ENCODE data around the gene NFASC.

NFASC gene

DNA sequence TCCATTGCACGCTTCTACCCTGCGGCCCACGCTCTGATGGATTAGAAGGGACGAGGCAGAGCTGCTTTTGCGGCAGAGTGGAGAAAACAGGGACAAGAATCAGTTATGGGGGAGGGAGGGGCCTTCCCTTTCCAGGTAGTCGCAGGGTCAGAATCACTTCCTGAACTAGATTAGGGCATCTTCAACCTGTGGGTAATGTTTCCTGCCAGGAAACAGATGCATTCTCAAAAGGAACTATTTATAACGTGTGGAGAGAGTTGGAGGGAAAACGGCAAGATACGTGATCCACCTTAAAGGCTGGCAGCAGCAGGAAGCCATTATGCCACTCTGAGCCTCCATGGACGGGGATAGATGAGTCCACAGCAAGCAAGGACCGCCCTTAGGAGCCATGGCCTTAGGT lies 112.5 kb downstream of the NFASC start:
- no peak for DNase-seq (ENCODE audit: low read depth in 3 of 3)

DNA sequence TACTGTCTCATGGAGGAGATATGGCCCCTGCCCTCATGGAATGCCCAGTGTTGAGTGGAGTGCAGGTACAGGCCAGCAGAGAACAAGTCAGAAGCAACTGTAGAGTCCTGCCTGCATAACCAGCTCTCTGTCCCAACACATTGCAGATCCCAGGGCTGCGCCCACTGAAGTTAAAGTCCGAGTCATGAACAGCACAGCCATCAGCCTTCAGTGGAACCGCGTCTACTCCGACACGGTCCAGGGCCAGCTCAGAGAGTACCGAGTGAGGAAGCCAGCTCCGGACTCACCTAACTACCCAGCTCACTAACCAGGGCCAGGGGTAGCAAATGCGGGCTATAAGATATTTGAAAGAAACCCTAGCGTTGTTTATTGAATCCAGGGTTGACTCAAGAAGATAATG lies 113.2 kb downstream of the NFASC start:
- DNase-seq (ENCODE audit: low read depth in 3 of 3), result no peak

DNA sequence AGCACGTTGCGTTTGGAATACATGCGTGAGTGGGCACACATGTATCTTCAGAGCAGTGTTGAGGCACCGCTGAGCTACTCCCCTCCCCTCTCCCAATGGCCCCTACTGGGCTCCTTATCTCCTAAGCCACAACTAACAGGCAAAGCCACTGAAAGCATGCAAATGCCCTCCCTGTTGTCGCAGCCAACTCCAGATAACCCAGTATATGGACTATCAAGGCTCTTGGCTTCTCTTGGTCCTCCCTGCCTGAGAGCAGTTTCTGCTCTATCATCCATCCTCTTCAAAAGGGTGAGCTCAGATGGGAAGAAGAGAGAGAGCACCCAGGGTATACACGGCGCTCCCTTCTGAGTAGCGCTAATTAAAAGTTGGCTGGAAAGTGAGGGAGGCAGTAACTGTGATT lies 113.8 kb downstream of the NFASC start:
- DNase-seq (ENCODE audit: low read depth in 3 of 3), result no peak

DNA sequence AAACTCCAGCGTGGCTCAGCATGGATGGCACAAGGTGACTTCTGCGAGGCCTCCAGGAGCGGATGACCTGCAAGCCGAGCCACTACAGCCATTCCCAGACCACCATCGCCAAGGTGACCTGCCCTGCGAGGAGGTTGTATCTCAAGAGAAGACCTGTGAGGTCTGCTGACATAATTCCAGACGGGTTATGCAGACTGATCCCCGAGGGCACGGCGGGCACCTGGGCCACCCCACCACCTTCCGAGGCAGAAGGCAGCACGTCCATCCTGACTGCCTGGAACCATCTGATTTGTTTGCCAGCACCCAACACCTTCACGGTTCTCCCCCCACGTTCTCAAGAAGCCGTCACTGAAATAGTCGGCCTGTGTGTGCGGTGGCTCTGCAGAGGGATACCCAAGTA lies 115.5 kb downstream of the NFASC start:
- DNase-seq (ENCODE audit: low read depth in 3 of 3), result no peak

DNA sequence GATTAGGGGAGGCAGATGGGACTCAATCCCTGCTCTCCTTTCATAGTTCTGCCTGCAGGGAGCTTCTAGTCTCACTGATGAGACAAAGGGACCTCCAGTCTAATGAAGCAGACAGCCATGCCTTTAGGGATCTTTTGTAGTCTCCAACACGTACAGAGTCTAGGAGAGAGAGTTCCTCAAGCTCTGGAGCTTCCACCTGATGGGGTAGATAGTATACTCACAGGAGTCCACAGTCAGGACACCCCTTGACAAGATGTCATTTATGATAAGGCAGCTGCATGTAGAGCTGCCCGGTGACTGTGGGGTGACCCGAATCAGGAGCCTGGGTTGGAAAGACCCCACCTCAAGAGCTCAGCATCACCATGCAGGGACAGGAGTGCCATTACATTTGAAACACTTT lies 117.0 kb downstream of the NFASC start:
- DNase-seq (ENCODE audit: low read depth in 3 of 3), result no peak

DNA sequence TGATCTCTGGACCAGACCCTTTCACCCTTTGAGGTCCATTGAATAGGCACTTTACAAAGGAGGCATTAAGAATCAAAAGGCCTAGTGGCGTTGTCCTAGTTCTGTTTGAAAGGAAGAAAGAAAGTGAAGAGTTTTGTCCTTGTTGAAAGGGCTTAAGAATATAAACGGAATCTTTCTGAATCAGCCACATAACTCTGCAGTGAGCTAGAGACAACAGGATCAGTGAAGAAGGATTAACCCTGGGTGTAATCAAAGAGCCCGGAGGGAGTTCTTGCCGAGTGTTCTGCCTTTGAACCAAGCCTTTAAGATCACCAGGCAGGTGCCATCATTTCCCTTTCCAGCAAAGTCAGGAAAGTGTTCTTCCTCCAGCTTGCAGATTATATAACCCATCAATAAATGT lies 117.5 kb downstream of the NFASC start:
- no peak for DNase-seq (ENCODE audit: low read depth in 3 of 3)

DNA sequence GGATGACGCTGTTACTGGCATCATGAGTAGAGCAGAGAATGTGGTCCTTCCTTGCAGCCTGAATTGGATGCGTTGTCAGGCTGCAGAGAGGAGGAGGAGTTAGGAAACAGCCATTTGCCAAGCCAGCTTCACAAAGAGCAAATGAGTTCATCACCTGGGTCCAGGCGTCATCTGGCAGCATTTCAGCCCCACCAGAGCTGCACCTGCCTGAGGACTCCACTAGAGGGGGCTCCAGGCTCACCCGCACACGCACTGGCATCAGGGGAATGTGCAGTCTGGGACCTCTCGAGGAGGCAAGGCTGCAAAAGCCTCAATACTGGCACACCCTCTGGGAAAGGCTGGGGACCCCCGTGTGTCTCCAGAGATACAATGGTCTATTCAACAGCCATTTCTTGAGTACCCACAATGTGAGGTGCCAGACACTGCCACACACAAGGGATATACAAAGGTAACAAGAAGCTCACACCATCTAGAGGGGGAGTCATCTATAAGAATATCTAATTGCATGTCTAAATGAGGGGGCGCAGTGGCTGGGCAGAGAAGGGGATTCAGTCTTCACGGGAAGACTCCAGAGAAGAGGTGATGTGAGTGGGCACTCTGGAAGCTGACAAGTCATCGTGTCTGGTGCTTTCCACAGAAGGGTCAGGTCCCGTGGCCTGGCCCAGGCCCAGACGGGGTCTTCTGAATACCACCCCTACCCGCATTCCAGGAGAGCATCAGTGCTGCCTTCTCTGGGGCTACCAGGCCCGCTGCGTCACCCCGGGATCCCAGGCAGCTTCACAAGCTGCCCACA lies 118.8 kb downstream of the NFASC start:
- DNase-seq (ENCODE audit: low read depth in 3 of 3), result peak; percentile 30 to 37 (median 32)

DNA sequence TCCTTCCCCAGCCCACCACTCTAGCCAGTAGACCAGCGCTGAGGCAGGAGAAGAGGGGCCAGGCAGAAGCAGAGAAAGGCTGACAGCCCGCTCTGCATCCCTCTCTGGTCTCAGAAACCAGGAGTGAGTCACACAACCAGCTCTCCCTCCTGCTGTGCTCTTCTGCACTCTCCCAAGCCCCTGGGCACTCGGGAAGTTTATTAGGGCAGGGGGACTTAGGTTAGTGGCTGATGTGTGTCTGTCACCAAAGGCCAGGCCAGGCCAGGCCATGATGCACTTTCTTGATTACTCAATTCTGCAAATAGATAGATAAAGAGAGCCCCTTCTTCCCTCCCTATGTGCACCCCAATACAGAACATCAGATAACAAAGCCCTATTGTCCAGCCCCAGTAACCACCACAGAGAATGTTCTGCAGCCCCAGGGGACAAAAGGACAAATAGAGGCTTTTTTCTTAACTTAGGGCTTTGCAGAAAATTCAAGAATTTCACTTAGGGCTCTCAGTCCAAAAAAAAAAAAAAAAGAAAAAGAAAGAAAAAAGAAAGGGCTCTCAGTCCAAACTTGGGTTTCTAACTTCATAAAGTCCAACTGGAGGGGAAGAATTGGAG lies 119.5 kb downstream of the NFASC start:
- DNase-seq (ENCODE audit: low read depth in 3 of 3), result no peak

DNA sequence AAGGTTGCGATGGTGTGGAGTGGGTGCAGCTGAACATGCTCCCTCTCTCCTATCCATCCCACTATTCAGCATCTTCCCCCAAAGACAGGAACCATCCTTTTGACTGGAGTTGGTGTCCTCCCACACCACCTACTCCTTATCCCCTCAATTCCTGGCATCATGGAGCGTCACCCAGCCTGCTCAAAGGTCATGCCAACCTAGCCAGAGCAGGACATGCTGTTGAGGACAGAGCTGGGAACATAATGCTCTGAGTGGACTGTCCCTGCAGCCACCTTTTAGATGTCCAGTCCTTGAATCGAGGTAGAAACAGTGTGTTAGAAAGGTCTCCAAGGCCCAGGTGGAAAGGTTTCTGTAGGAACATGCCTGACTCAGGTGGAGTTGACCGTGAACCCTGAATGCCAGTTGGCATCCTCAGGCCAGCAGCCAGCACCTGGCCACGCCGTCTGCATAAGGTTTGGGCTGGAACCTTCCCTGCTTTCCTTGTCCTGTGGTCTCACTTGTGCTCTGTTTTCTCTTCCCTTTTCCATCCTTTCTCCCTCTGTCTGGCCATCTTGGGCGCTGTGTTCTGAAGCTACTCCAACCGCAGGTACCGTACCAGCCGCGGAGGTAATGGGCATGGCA lies 120.2 kb downstream of the NFASC start:
- DNase-seq (ENCODE audit: low read depth in 3 of 3), result no peak

DNA sequence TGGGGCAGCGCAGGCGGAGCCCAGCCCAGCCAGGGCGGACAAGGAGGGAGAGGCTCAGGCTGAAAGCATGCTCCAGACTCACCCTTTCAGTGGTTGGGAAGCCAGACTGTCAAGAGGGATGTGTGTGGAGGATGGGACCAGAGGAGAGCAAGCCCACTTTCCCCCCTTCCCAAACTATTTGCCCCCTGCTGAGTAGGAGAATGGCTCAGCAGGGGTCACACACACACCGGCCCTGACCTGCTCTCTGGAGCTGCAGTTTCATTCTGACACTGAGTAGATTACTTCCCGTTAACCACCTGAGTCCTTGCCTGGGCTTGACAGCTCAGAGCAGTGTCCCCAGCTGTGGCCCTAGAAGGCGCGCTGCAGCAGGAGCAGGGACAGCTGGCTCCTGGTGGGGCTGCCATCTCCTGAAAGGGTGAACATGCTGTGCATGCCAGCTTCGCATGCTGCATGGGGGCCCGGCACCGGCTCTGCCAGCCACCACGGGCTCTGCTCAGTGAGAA lies 120.7 kb downstream of the NFASC start:
- DNase-seq (ENCODE audit: low read depth in 3 of 3), result no peak

DNA sequence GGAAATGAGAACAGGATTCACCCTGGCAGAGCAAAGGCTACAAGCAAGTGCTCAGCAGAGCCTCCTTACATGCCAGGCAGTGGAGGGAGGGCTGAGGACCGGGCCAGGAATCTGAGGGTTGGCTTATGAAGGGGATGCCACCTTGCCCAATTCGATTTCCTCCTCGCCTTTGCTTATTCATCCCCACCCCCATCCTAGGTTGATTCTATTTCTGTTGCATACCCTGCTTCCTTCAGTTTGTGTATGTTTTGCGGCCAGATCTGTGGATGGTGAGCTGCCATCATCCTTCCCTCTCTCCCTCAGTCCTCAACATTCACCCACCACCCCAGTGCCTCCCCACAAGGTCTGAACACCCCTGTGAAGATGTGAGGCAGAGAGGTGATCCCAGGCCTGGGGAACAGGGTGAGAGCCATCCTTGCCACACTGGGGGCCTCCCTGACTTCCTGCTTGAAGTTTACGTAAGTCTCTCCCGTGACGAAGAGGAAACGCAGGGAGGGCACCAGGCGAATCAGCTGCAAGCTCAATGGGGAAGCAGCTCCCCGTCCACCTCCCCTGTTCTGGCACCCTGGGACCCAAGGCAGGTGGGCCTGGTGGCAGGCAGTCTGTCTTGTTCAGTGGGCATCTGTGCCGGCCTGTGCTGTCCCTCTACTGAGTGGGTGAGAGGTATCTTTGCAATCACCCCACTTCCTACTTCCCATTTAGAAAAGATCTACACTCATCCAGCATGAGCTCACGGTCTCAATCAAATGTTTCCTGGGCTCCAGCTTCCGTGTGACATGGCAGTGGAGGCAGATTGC lies 121.7 kb downstream of the NFASC start:
- no peak for DNase-seq (ENCODE audit: low read depth in 3 of 3)

DNA sequence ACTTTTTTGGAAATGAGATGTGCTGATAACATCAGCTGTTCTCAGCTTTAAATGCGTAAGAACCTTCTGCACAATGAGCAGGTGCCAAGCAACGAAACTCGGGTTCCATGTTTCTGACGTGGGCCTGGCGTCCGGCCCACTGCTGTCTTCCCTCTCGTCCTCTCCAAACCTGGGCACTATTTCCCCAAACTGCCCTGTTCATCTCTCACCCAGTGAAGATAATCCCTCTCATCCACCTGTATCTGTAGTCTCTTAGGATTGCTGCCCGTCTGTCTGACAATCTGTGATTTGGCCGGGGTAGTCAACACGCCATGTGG lies 122.3 kb downstream of the NFASC start:
- DNase-seq (ENCODE audit: low read depth in 3 of 3), result no peak

DNA sequence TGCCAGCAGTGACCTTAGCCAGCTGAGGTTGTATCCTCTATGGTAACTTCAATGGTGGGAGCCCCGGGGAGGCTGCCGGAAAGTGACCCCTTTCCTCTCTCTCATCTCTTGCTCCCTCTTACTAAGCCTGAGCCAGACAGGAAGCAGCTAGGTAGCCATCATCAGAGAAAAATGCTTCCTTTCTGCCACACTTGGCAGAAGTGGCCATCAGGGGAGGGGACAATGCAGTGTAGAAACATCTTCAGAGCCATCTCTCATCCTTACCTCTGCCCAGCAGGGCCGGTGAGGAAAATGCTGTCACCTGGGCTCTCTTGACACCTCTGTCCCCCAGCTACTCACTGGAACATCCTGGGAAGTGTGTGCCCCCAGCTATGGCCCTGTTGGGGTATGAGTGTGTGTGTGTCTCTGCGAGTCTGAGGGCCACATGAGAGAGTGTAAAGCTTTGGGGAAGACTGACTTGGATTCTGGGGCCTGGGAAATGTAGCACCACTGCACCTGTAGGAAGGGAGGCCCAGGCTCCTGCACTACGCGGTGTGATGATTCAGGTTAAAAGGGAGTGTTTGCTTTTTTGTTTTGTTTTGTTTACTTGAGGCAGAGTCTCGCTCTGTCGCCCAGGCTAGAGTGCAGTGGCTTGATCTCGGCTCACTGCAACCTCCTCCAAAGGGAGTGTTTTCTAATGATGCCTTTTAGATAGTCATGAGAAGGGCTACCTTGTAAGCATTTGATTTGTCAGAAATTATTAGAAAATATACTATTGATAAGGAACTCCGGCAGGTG lies 123.6 kb downstream of the NFASC start:
- no peak for DNase-seq (ENCODE audit: low read depth in 3 of 3)

DNA sequence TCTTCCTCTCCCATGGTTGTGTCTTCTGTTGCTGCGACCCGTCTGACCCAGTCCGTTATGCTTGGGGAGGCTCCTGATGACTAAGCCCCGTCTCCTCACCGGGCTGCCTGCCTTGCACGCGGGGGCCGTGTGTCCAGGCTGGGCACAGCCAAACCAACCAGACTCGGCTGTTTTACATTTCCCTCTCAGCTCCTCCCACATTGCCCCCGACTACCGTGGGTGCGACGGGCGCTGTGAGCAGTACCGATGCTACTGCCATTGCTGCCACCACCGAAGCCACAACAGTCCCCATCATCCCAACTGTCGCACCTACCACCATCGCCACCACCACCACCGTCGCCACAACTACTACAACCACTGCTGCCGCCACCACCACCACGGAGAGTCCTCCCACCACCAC lies 126.3 kb downstream of the NFASC start:
- DNase-seq (ENCODE audit: low read depth in 3 of 3), result no peak

DNA sequence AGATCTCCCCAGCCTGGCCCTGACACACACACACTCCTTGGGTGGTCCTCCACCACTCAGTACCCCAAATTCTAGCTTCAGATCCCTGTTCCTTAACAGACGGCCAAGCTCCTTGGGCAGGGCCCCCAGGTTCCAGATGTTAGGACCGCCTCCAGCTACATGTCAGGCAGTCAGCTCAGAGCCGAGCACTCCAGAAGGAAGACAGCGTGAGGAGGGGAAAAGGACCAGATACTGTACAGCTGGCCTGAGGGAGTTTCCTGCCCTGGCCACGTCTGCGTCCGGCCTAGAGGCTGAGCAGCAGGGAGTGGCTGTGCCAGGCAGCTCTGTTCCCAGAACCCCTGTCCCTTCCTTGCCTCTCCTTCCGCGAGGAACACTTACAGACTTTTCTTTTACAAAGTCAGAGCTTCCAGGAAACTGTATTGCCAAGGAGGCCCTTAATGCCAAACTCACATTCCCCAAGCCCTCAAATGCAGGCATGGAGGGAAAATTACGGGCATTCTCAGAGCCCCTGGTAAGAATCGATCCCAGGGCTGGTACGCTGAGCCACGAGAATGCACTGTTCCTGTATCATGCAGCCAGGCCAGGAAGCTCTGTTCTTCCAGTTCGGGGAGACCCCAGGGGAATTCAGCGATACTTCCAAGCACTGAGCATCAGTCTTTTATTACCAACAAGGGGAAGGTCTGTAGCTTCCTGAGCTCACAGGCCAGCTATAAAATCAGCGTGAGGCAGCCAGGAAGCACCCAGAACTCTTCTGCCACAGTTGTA lies 127.1 kb downstream of the NFASC start:
- DNase-seq (ENCODE audit: low read depth in 3 of 3), result no peak

DNA sequence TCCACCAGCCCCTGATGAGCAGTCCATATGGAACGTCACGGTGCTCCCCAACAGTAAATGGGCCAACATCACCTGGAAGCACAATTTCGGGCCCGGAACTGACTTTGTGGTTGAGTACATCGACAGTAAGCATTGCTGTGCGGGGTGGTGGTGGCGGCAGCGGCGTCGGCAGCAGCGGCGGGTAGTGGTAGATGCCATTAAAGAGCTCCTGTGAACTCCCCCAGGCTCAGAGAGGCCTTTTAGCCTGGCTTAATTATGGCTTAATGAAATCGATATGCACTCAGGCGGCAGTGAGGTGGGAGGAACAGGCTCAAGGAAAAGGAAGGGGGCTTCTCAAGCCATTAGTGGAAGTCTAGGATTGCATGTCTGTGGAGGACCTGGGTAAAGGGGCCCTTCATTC lies 130.5 kb downstream of the NFASC start:
- DNase-seq (ENCODE audit: low read depth in 3 of 3), result no peak

DNA sequence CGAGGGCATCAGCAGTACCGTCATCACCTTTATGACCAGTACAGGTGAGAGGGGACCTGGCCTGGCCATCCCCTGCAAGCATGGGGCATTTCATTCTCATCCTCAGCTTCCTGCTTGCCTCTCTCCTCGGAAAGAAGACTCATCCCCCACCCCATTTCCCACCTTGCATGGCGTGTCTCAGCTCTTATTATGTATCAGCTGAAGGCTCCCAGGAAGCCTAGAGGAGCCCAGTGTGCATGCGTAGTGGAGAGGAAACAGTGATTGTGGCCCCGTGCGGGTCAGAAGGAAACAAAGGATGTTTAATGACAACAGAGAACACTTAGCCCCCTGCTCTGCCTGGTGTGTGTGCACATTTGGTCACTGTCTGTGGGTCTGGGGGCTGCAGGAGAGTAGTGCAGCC lies 132.0 kb downstream of the NFASC start:
- no peak for DNase-seq (ENCODE audit: low read depth in 3 of 3)

DNA sequence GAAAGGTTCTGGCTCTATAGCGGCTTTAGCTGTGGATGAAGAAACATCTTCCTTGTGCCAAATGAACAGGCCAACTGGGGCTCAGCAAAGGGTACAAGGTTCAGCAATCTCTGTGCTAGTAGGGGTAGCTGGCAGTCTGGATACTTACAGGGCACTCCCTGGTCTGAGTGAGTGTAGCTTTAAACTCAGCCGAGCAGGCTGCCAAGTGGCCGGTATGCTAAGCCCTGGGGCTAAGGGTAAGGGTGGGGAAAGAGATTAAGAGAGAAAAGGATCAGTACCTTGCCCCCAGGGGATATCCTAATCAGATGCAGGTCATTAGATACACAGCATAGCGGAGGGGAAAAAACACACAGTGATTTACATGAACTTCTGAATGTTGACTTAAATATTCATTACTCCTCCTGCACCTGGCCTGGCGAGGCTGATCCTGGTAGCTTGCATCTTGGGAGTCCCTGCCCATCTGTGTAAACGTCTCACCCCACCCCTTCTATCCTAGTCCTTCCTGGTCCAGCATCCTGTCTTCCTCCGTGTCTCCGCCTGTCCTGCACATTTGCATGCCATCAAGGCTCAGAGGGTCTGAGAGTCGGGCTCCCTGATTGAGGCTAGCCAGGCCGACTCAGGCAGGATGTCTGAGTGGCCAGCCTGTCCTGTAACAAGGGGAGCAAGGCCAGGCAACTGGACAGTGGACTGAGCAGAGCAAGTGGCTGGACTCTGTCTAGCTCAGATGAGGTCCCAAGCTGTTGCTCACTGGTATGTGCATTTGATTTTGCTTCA lies 132.9 kb downstream of the NFASC start:
- DNase-seq (ENCODE audit: low read depth in 3 of 3), result no peak

DNA sequence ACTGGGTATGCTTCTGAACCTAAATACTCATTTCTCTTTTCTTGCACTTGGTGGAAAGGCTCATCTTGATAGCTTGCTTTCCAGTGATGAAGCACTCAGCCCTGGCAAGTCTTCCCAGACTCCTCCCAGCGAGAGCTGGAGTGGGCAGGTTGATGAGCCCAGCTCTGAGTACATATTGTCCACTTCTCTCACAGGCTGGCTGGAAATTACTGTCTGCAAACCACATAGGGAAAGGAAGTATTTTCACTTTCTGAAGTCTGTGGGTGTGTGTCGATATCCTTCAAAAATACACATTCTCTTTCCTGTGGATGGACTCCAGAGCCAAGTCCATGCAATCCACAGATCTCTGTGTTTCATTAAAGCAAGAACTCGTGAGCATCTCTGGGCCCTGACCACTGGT lies 133.7 kb downstream of the NFASC start:
- no peak for DNase-seq (ENCODE audit: low read depth in 3 of 3)

DNA sequence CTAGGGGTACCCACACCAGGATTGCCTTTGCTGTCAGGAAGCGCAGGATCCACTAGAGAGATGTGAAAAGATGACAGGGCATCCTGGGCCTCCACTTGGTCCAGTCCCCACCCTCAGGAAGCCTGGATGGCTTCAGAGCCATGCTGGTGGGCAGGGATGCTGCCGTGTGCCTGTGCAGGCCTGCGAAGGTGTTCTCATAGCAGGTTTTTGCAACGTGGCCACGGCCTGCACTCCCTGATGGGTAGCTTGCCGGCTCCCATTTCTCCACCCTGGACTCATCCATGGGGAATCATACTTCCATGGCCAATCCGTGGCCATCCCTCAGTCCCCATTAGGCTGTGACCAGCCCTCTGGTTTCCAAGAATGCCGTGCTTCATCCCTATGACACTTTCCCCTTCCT lies 138.2 kb downstream of the NFASC start:
- no peak for DNase-seq (ENCODE audit: low read depth in 3 of 3)

Data from stimulated activated CD4-positive, alpha-beta T cell treated with anti-CD3 and anti-CD28 coated beads, TNF-alpha, amount 100 ng/mL, for 48 hours (primary cell).